ENCODE data around the gene ARFIP1. TPM values are rescaled to one million over a fixed set of nuclear protein-coding genes. Genes with fewer than 3 reads are reported as not detected.
A peak's percentile ranks its signal among the peaks of the same experiment; 100 is the strongest.
"Not testable (repeated sequence)": the region's sequence is repeated elsewhere in the genome, so short reads cannot be mapped to it uniquely, and the experiment has no call there.

ARFIP1 gene
- total and polyA plus RNA-seq, 9 donors: 17.1 to 30.4 (median 21.5) TPM

- Histone ChIP-seq H3K4me3 (ENCODE audit: low read length) (no peak overlapping the region), H3K27ac (ENCODE audit: low read length) (no peak overlapping the region), H3K4me1 (ENCODE audit: control insufficient read depth, insufficient read depth, low read length) (no peaks in the 10 kb centered on the region), H3K27me3 (ENCODE audit: control insufficient read depth, insufficient read depth, low read length) (no peaks in the 10 kb centered on the region), H3K9me3 (replicated peaks; ENCODE audit: control insufficient read depth, low read depth, low read length) (no peaks in the 10 kb centered on the region), H3K36me3 (ENCODE audit: control insufficient read depth, insufficient read depth, low read length) (peaks cover 8% of the 10 kb centered on the region)
- DNase-seq: no peak
- 100% methylated on average over 1 of the region's 1 CpG for WGBS (ENCODE audit: insufficient coverage)
Measured at GRCh38 chr4:152886201-152886600, 106.4 kb downstream of the ARFIP1 start.

GRCh38 chr4:152887981-152888380 is 108.2 kb downstream of the ARFIP1 start:
- Histone ChIP-seq H3K36me3 (ENCODE audit: control insufficient read depth, insufficient read depth, low read length) (peaks cover 6% of the 10 kb centered on the region), H3K9me3 (replicated peaks; ENCODE audit: control insufficient read depth, low read depth, low read length) (no peaks in the 10 kb centered on the region), H3K27ac (ENCODE audit: low read length) (no peak overlapping the region), H3K4me3 (ENCODE audit: low read length) (no peak overlapping the region), H3K4me1 (ENCODE audit: control insufficient read depth, insufficient read depth, low read length) (no peaks in the 10 kb centered on the region), H3K27me3 (ENCODE audit: control insufficient read depth, insufficient read depth, low read length) (no peaks in the 10 kb centered on the region)
- WGBS (ENCODE audit: insufficient coverage): no CpG with 5 or more reads among the region's 6 CpGs
- peak; percentile 18 for DNase-seq

- Histone ChIP-seq H3K36me3 (ENCODE audit: control insufficient read depth, insufficient read depth, low read length) (peaks cover 5% of the 10 kb centered on the region), H3K4me3 (ENCODE audit: low read length) (no peak overlapping the region), H3K27ac (ENCODE audit: low read length) (no peak overlapping the region), H3K27me3 (ENCODE audit: control insufficient read depth, insufficient read depth, low read length) (no peaks in the 10 kb centered on the region), H3K9me3 (replicated peaks; ENCODE audit: control insufficient read depth, low read depth, low read length) (no peaks in the 10 kb centered on the region), H3K4me1 (ENCODE audit: control insufficient read depth, insufficient read depth, low read length) (no peaks in the 10 kb centered on the region)
- WGBS (ENCODE audit: insufficient coverage): no CpG with 5 or more reads among the region's 2 CpGs
- DNase-seq: no peak
Measured at GRCh38 chr4:152892974-152893373, 113.2 kb downstream of the ARFIP1 start.

- Histone ChIP-seq H3K27ac (ENCODE audit: low read length) (no peak overlapping the region), H3K27me3 (ENCODE audit: control insufficient read depth, insufficient read depth, low read length) (no peaks in the 10 kb centered on the region), H3K4me1 (ENCODE audit: control insufficient read depth, insufficient read depth, low read length) (no peaks in the 10 kb centered on the region), H3K9me3 (replicated peaks; ENCODE audit: control insufficient read depth, low read depth, low read length) (no peaks in the 10 kb centered on the region), H3K36me3 (ENCODE audit: control insufficient read depth, insufficient read depth, low read length) (peaks cover 5% of the 10 kb centered on the region), H3K4me3 (ENCODE audit: low read length) (no peak overlapping the region)
- no peak for DNase-seq
- WGBS (ENCODE audit: insufficient coverage): 40% methylated on average over 1 of the region's 1 CpG
Measured at GRCh38 chr4:152894673-152895072, 114.9 kb downstream of the ARFIP1 start.

GRCh38 chr4:152896811-152897210 is 117.1 kb downstream of the ARFIP1 start:
- no CpG with 5 or more reads among the region's 1 CpG for WGBS (ENCODE audit: insufficient coverage)
- no peak overlapping the region for H3K27ac ChIP-seq (ENCODE audit: low read length)
- no peaks in the 10 kb centered on the region for H3K27me3 ChIP-seq (ENCODE audit: control insufficient read depth, insufficient read depth, low read length)
- H3K36me3 ChIP-seq (ENCODE audit: control insufficient read depth, insufficient read depth, low read length): peaks cover 2% of the 10 kb centered on the region
- no peak for DNase-seq
- H3K4me1 ChIP-seq (ENCODE audit: control insufficient read depth, insufficient read depth, low read length): no peaks in the 10 kb centered on the region
- H3K4me3 ChIP-seq (ENCODE audit: low read length): no peak overlapping the region
- H3K9me3 ChIP-seq (replicated peaks; ENCODE audit: control insufficient read depth, low read depth, low read length): no peaks in the 10 kb centered on the region

DNA sequence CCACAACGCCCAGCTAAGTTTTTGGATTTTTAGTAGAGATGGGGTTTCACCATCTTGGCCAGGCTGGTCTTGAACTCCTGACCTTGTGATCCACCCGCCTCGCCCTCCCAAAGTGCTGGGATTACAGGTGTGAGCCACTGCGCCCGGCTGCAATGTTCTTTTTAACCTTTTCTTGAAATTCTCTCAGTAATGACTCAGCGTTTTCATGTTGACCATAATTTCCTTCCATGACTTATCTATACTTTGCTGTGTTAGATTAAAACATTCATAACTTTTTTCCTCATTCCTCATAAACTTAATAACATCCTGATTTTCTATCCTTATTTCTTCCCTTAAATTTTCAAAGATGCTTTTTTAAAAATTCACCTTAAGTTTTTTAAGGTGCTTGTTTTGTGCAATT is 118.4 kb downstream of the ARFIP1 start:
- H3K27ac ChIP-seq (ENCODE audit: low read length); DNase-seq; H3K36me3 ChIP-seq (ENCODE audit: control insufficient read depth, insufficient read depth, low read length); H3K9me3 ChIP-seq (replicated peaks; ENCODE audit: control insufficient read depth, low read depth, low read length); H3K27me3 ChIP-seq (ENCODE audit: control insufficient read depth, insufficient read depth, low read length); H3K4me1 ChIP-seq (ENCODE audit: control insufficient read depth, insufficient read depth, low read length); H3K4me3 ChIP-seq (ENCODE audit: low read length): not testable (repeated sequence)
- 92% methylated on average over 4 of the region's 6 CpGs for WGBS (ENCODE audit: insufficient coverage)

DNA sequence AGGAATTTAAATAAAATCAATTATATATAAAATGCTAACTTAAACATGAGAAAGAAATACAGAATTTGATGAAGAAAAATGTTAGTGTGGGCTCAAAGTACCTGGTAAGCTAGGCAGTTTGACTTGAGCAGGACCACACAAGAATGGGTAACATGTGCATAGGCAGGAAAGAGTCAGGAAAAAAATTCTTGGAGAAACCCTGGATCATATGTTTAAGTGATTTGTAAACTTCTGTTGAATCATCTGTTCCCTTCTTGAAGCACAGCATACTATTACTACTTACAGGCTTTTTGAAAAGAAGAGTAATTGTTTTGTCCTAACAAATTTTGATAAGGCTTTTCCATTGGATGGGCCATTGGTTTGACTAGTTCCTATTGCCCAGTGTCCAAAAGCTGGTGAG is 118.9 kb downstream of the ARFIP1 start:
- Histone ChIP-seq H3K9me3 (replicated peaks; ENCODE audit: control insufficient read depth, low read depth, low read length) (no peaks in the 10 kb centered on the region), H3K36me3 (ENCODE audit: control insufficient read depth, insufficient read depth, low read length) (no peaks in the 10 kb centered on the region), H3K4me3 (ENCODE audit: low read length) (no peak overlapping the region), H3K27me3 (ENCODE audit: control insufficient read depth, insufficient read depth, low read length) (no peaks in the 10 kb centered on the region), H3K4me1 (ENCODE audit: control insufficient read depth, insufficient read depth, low read length) (no peaks in the 10 kb centered on the region), H3K27ac (ENCODE audit: low read length) (no peak overlapping the region)
- DNase-seq: no peak

- DNase-seq: no peak
- Histone ChIP-seq H3K36me3 (ENCODE audit: control insufficient read depth, insufficient read depth, low read length) (no peaks in the 10 kb centered on the region), H3K27ac (ENCODE audit: low read length) (no peak overlapping the region), H3K27me3 (ENCODE audit: control insufficient read depth, insufficient read depth, low read length) (no peaks in the 10 kb centered on the region), H3K4me3 (ENCODE audit: low read length) (no peak overlapping the region), H3K4me1 (ENCODE audit: control insufficient read depth, insufficient read depth, low read length) (no peaks in the 10 kb centered on the region), H3K9me3 (replicated peaks; ENCODE audit: control insufficient read depth, low read depth, low read length) (no peaks in the 10 kb centered on the region)
Measured at GRCh38 chr4:152900395-152900794, 120.6 kb downstream of the ARFIP1 start.

DNA sequence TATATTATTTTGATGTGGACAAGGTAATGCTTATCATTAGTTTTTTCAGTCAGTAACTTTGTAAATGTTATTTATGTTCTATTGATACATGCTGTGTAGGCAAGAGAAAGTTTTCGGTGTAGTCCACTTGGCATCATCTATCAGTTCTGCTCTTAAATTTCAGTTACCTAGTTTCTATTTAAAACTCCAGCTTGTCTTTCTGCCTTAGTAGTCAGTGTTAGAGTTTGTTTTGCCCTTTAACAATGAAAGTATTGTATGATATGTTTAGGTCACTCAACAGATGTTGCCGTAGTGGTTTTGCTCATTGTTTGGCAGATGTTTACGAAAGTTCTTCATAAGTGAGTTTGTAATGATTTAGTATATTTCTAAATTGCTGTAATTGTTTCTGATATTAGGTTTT is 121.5 kb downstream of the ARFIP1 start:
- no peak overlapping the region for H3K27ac ChIP-seq (ENCODE audit: low read length)
- no peaks in the 10 kb centered on the region for H3K36me3 ChIP-seq (ENCODE audit: control insufficient read depth, insufficient read depth, low read length)
- H3K4me3 ChIP-seq (ENCODE audit: low read length): no peak overlapping the region
- H3K27me3 ChIP-seq (ENCODE audit: control insufficient read depth, insufficient read depth, low read length): no peaks in the 10 kb centered on the region
- no peaks in the 10 kb centered on the region for H3K9me3 ChIP-seq (replicated peaks; ENCODE audit: control insufficient read depth, low read depth, low read length)
- no peaks in the 10 kb centered on the region for H3K4me1 ChIP-seq (ENCODE audit: control insufficient read depth, insufficient read depth, low read length)
- DNase-seq: peak; percentile 36
- no CpG with 5 or more reads among the region's 3 CpGs for WGBS (ENCODE audit: insufficient coverage)

GRCh38 chr4:152903658-152904057 is 123.9 kb downstream of the ARFIP1 start:
- DNase-seq: no peak
- Histone ChIP-seq H3K36me3 (ENCODE audit: control insufficient read depth, insufficient read depth, low read length) (peaks cover 3% of the 10 kb centered on the region), H3K27ac (ENCODE audit: low read length) (no peak overlapping the region), H3K4me1 (ENCODE audit: control insufficient read depth, insufficient read depth, low read length) (no peaks in the 10 kb centered on the region), H3K9me3 (replicated peaks; ENCODE audit: control insufficient read depth, low read depth, low read length) (no peaks in the 10 kb centered on the region), H3K4me3 (ENCODE audit: low read length) (no peak overlapping the region), H3K27me3 (ENCODE audit: control insufficient read depth, insufficient read depth, low read length) (no peaks in the 10 kb centered on the region)

DNA sequence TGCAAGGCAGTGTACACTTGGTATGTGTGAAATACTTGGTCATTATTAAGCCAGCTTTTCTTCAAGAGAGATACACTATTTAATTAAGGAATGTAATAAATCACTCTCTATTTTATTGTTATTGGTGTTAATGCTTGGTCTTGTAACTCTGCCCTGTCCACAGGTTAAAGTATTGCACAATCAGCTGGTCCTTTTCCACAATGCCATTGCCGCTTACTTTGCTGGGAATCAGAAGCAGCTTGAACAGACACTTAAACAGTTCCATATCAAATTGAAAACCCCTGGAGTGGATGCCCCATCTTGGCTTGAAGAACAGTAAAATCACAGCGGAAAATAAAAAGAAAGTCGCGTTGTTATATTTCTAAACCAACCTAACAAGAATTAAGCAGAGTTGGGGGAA is 130.1 kb downstream of the ARFIP1 start:
- Histone ChIP-seq H3K4me1 (ENCODE audit: control insufficient read depth, insufficient read depth, low read length) (no peaks in the 10 kb centered on the region), H3K36me3 (ENCODE audit: control insufficient read depth, insufficient read depth, low read length) (peaks cover 3% of the 10 kb centered on the region), H3K27me3 (ENCODE audit: control insufficient read depth, insufficient read depth, low read length) (no peaks in the 10 kb centered on the region), H3K9me3 (replicated peaks; ENCODE audit: control insufficient read depth, low read depth, low read length) (no peaks in the 10 kb centered on the region), H3K27ac (ENCODE audit: low read length) (no peak overlapping the region), H3K4me3 (ENCODE audit: low read length) (no peak overlapping the region)
- no peak for DNase-seq
- 100% methylated on average over 1 of the region's 4 CpGs for WGBS (ENCODE audit: insufficient coverage)
